Activated T-cell treated with anti-CD3 and anti-CD28 coated beads, Interleukin-2, amount 50 U/mL, for 72 hours (primary cell): ENCODE results near the gene UACA. TPM values are rescaled to one million over a fixed set of nuclear protein-coding genes. Genes with fewer than 3 reads are reported as not detected.
"Not testable (repeated sequence)": the region's sequence is repeated elsewhere in the genome, so short reads cannot be mapped to it uniquely, and the experiment has no call there.

ENCODE experiments used
- ATAC-seq, 2 donors: fragments of 150-1000 bp; cut with Tn5 transposase; replicated peaks in 1 of 2; 2 replicates each; pipeline ENCODE4 v1.10.0; 2021; ENCODE audit warnings: moderate library complexity in 2 of 2, mild to moderate bottlenecking in 1 of 2
- DNase-seq, 2 donors: peaks; one replicate each; pipeline ENCODE4 v3.0.0; 2021 to 2022; ENCODE audit warnings: mixed read lengths in 1 of 2
- H3K27ac Mint-ChIP-seq: one replicate; pipeline ENCODE4 v1.8.0; 2022; ENCODE audit warnings: mild to moderate bottlenecking, moderate library complexity, mixed read lengths
- H3K27me3 Mint-ChIP-seq: one replicate; pipeline ENCODE4 v1.8.0; 2022; ENCODE audit warnings: low read depth, mixed read lengths
- H3K36me3 Mint-ChIP-seq, 2 donors: one replicate each; pipeline ENCODE4 v1.8.0; 2022; ENCODE audit warnings: mixed read lengths in 2 of 2, mild to moderate bottlenecking in 1 of 2; ENCODE audit not compliant: insufficient read depth in 2 of 2
- H3K4me1 Mint-ChIP-seq: one replicate; pipeline ENCODE4 v1.8.0; 2022; ENCODE audit warnings: low read depth, mixed read lengths
- H3K4me3 Mint-ChIP-seq, 2 donors: one replicate each; pipeline ENCODE4 v1.8.0; 2022; ENCODE audit warnings: mild to moderate bottlenecking in 2 of 2, mixed read lengths in 2 of 2, moderate library complexity in 2 of 2
- H3K9me3 Mint-ChIP-seq, 2 donors: one replicate each; pipeline ENCODE4 v1.8.0; 2022; ENCODE audit warnings: mixed read lengths in 2 of 2
- total RNA-seq, 2 donors: library from RNA; stranded (reverse); gene quantifications; one replicate each; pipeline ENCODE4 v1.2.3, GENCODE V29; 2022

UACA gene
- total RNA-seq, 2 donors from 2014 or later: 1.9 to 2.0 TPM

- DNase-seq (no peak), ATAC-seq (no peak)
- H3K4me1 Mint-ChIP-seq: peaks cover 14% of the 10 kb centered on the region
- H3K27me3 Mint-ChIP-seq: peaks cover 47% of the 10 kb centered on the region
- H3K4me3 Mint-ChIP-seq: no peak overlapping the region
- peaks cover 3% of the 10 kb centered on the region in 2 donors for H3K9me3 Mint-ChIP-seq
- H3K36me3 Mint-ChIP-seq: peaks cover 0 to 3% of the 10 kb centered on the region in 2 donors
- no peak overlapping the region for H3K27ac Mint-ChIP-seq
These were observed 134.8 kb downstream of the UACA start for GRCh38 chr15:70628549-70628896.

- Mint-ChIP-seq H3K9me3 (peaks cover 3% of the 10 kb centered on the region in 2 donors), H3K36me3 (peaks cover 0 to 3% of the 10 kb centered on the region in 2 donors), H3K4me3 (no peak overlapping the region), H3K4me1 (peaks cover 11% of the 10 kb centered on the region), H3K27ac (no peak overlapping the region), H3K27me3 (peaks cover 42% of the 10 kb centered on the region)
- no peak for ATAC-seq
- DNase-seq: no peak
These were observed 135.4 kb downstream of the UACA start for GRCh38 chr15:70627734-70628548.

- Mint-ChIP-seq H3K9me3 (peaks cover 3 to 5% of the 10 kb centered on the region in 2 donors), H3K4me3 (no peak overlapping the region), H3K36me3 (peaks cover 0 to 3% of the 10 kb centered on the region in 2 donors), H3K27me3 (peaks cover 36% of the 10 kb centered on the region), H3K4me1 (peaks cover 4% of the 10 kb centered on the region), H3K27ac (no peak overlapping the region)
- no peak for DNase-seq
- no peak for ATAC-seq
These were observed 136.0 kb downstream of the UACA start for GRCh38 chr15:70627322-70627721.

- H3K27ac Mint-ChIP-seq: no peak overlapping the region
- no peak overlapping the region for H3K4me3 Mint-ChIP-seq
- DNase-seq: no peak
- peaks cover 4 to 8% of the 10 kb centered on the region in 2 donors for H3K9me3 Mint-ChIP-seq
- peaks cover 39% of the 10 kb centered on the region for H3K27me3 Mint-ChIP-seq
- no peak for ATAC-seq
- no peaks in the 10 kb centered on the region for H3K4me1 Mint-ChIP-seq
- H3K36me3 Mint-ChIP-seq: peaks cover 4 to 5% of the 10 kb centered on the region in 2 donors
These were observed 137.9 kb downstream of the UACA start for GRCh38 chr15:70625438-70625837.

GRCh38 chr15:70625011-70625410, 138.3 kb downstream of the UACA start:
- H3K4me1 Mint-ChIP-seq: no peaks in the 10 kb centered on the region
- no peak overlapping the region for H3K4me3 Mint-ChIP-seq
- no peak overlapping the region for H3K27ac Mint-ChIP-seq
- peaks cover 4 to 8% of the 10 kb centered on the region in 2 donors for H3K9me3 Mint-ChIP-seq
- H3K36me3 Mint-ChIP-seq: peaks cover 4 to 5% of the 10 kb centered on the region in 2 donors
- H3K27me3 Mint-ChIP-seq: peaks cover 40% of the 10 kb centered on the region
- ATAC-seq: no peak
- no peak for DNase-seq

- no peak for ATAC-seq
- H3K27ac Mint-ChIP-seq: no peak overlapping the region
- peaks cover 4 to 8% of the 10 kb centered on the region in 2 donors for H3K9me3 Mint-ChIP-seq
- H3K36me3 Mint-ChIP-seq: peaks cover 4 to 5% of the 10 kb centered on the region in 2 donors
- H3K4me3 Mint-ChIP-seq: no peak overlapping the region
- peaks cover 19% of the 10 kb centered on the region for H3K27me3 Mint-ChIP-seq
- DNase-seq: no peak
- H3K4me1 Mint-ChIP-seq: no peaks in the 10 kb centered on the region
These were observed 144.4 kb downstream of the UACA start for GRCh38 chr15:70618929-70619328.

GRCh38 chr15:70617911-70618287, 145.5 kb downstream of the UACA start:
- DNase-seq: no peak
- peak in 1 of 2 donors; percentile 47 for ATAC-seq
- Mint-ChIP-seq H3K9me3 (peaks cover 1 to 5% of the 10 kb centered on the region in 2 donors), H3K4me3 (no peak overlapping the region), H3K36me3 (peaks cover 2 to 4% of the 10 kb centered on the region in 2 donors), H3K27ac (no peak overlapping the region), H3K4me1 (no peaks in the 10 kb centered on the region), H3K27me3 (peaks cover 19% of the 10 kb centered on the region)

- peaks cover 19% of the 10 kb centered on the region for H3K27me3 Mint-ChIP-seq
- peaks cover 1 to 3% of the 10 kb centered on the region in 2 donors for H3K9me3 Mint-ChIP-seq
- H3K27ac Mint-ChIP-seq: no peak overlapping the region
- DNase-seq (no peak), ATAC-seq (peak in 1 of 2 donors; percentile 31)
- no peaks in the 10 kb centered on the region for H3K4me1 Mint-ChIP-seq
- no peak overlapping the region for H3K4me3 Mint-ChIP-seq
- peaks cover 2 to 4% of the 10 kb centered on the region in 2 donors for H3K36me3 Mint-ChIP-seq
These were observed 146.1 kb downstream of the UACA start for GRCh38 chr15:70617076-70617910.

- H3K4me3 Mint-ChIP-seq, ATAC-seq, H3K9me3 Mint-ChIP-seq, H3K27ac Mint-ChIP-seq, H3K36me3 Mint-ChIP-seq, H3K4me1 Mint-ChIP-seq, DNase-seq: not testable (repeated sequence)
- peaks cover 17% of the 10 kb centered on the region for H3K27me3 Mint-ChIP-seq
These were observed 147.0 kb downstream of the UACA start for GRCh38 chr15:70616311-70616756.

- peaks cover under 1 to 1% of the 10 kb centered on the region in 2 donors for H3K36me3 Mint-ChIP-seq
- peaks cover 15% of the 10 kb centered on the region for H3K27me3 Mint-ChIP-seq
- H3K4me3 Mint-ChIP-seq: no peak overlapping the region
- no peak overlapping the region for H3K27ac Mint-ChIP-seq
- no peak for DNase-seq
- H3K9me3 Mint-ChIP-seq: no peaks in the 10 kb centered on the region
- ATAC-seq: peak in 1 of 2 donors; percentile 35
- H3K4me1 Mint-ChIP-seq: no peaks in the 10 kb centered on the region
These were observed 147.7 kb downstream of the UACA start for GRCh38 chr15:70615435-70616310.

- no peaks in the 10 kb centered on the region for H3K36me3 Mint-ChIP-seq
- ATAC-seq (no peak), DNase-seq (no peak)
- H3K4me3 Mint-ChIP-seq: no peak overlapping the region
- peak overlapping the region; percentile 9 for H3K27ac Mint-ChIP-seq
- no peaks in the 10 kb centered on the region for H3K9me3 Mint-ChIP-seq
- H3K27me3 Mint-ChIP-seq: peaks cover 15% of the 10 kb centered on the region
- H3K4me1 Mint-ChIP-seq: no peaks in the 10 kb centered on the region
These were observed 149.1 kb downstream of the UACA start for GRCh38 chr15:70614221-70614620.

- no peak for ATAC-seq
- H3K4me1 Mint-ChIP-seq: no peaks in the 10 kb centered on the region
- no peaks in the 10 kb centered on the region for H3K9me3 Mint-ChIP-seq
- peaks cover 15% of the 10 kb centered on the region for H3K27me3 Mint-ChIP-seq
- no peak for DNase-seq
- no peak overlapping the region for H3K27ac Mint-ChIP-seq
- H3K4me3 Mint-ChIP-seq: no peak overlapping the region
- no peaks in the 10 kb centered on the region for H3K36me3 Mint-ChIP-seq
These were observed 150.1 kb downstream of the UACA start for GRCh38 chr15:70613271-70613670.
